ENCODE data around the gene FES. TPM values are rescaled to one million over a fixed set of nuclear protein-coding genes. Genes with fewer than 3 reads are reported as not detected.

The FES gene
- total RNA-seq, 2 donors from 2014 or later: 98.5 to 122 TPM

GRCh38 chr15:90876512-90877170, 7.7 kb upstream of the FES start:
- no peaks in the 10 kb centered on the region for H3K27me3 Mint-ChIP-seq
- H3K36me3 Mint-ChIP-seq (ENCODE audit: low read depth): peaks cover 97% of the 10 kb centered on the region
- peak overlapping the region; percentile 92 for H3K4me3 Mint-ChIP-seq
- no peak for ATAC-seq (replicated peaks)
- H3K9me3 Mint-ChIP-seq: no peaks in the 10 kb centered on the region
- H3K4me1 Mint-ChIP-seq: peaks cover 14% of the 10 kb centered on the region
- H3K27ac Mint-ChIP-seq: peak overlapping the region; percentile 89

- Mint-ChIP-seq H3K4me3 (peak overlapping the region; percentile 92), H3K4me1 (peaks cover 14% of the 10 kb centered on the region), H3K36me3 (ENCODE audit: low read depth) (peaks cover 100% of the 10 kb centered on the region)
These were observed 7.0 kb upstream of the FES start for GRCh38 chr15:90877315-90877714.

GRCh38 chr15:90877996-90878395, 6.3 kb upstream of the FES start:
- H3K9me3 Mint-ChIP-seq: no peaks in the 10 kb centered on the region
- peak overlapping the region; percentile 89 for H3K27ac Mint-ChIP-seq
- no peak for ATAC-seq (replicated peaks)
- no peaks in the 10 kb centered on the region for H3K27me3 Mint-ChIP-seq
- H3K36me3 Mint-ChIP-seq (ENCODE audit: low read depth): peaks cover 100% of the 10 kb centered on the region
- H3K4me1 Mint-ChIP-seq: peaks cover 14% of the 10 kb centered on the region
- peak overlapping the region; percentile 92 for H3K4me3 Mint-ChIP-seq

More at GRCh38 chr15:90877315-90877714, 7.0 kb upstream of the FES start:
- peak overlapping the region; percentile 89 for H3K27ac Mint-ChIP-seq
- no peaks in the 10 kb centered on the region for H3K27me3 Mint-ChIP-seq
- H3K9me3 Mint-ChIP-seq: no peaks in the 10 kb centered on the region
- no peak for ATAC-seq (replicated peaks)

GRCh38 chr15:90878660-90879059, 5.6 kb upstream of the FES start:
- Mint-ChIP-seq H3K36me3 (ENCODE audit: low read depth) (peaks cover 100% of the 10 kb centered on the region), H3K4me1 (peaks cover 14% of the 10 kb centered on the region)

GRCh38 chr15:90879730-90880366, 4.5 kb upstream of the FES start:
- no peak for ATAC-seq (replicated peaks)
- peaks cover 14% of the 10 kb centered on the region for H3K4me1 Mint-ChIP-seq
- peaks cover 89% of the 10 kb centered on the region for H3K36me3 Mint-ChIP-seq (ENCODE audit: low read depth)
- peak overlapping the region; percentile 92 for H3K4me3 Mint-ChIP-seq
- no peak overlapping the region for H3K27ac Mint-ChIP-seq
- H3K27me3 Mint-ChIP-seq: no peaks in the 10 kb centered on the region
- H3K9me3 Mint-ChIP-seq: no peaks in the 10 kb centered on the region

More at GRCh38 chr15:90878660-90879059, 5.6 kb upstream of the FES start:
- no peaks in the 10 kb centered on the region for H3K9me3 Mint-ChIP-seq
- peak overlapping the region; percentile 92 for H3K4me3 Mint-ChIP-seq
- no peak for ATAC-seq (replicated peaks)
- H3K27me3 Mint-ChIP-seq: no peaks in the 10 kb centered on the region
- peak overlapping the region; percentile 89 for H3K27ac Mint-ChIP-seq

- H3K4me1 Mint-ChIP-seq: peaks cover 14% of the 10 kb centered on the region
- no peaks in the 10 kb centered on the region for H3K27me3 Mint-ChIP-seq
- no peak overlapping the region for H3K27ac Mint-ChIP-seq
- peaks cover 89% of the 10 kb centered on the region for H3K36me3 Mint-ChIP-seq (ENCODE audit: low read depth)
- no peak for ATAC-seq (replicated peaks)
- H3K4me3 Mint-ChIP-seq: peak overlapping the region; percentile 2
- no peaks in the 10 kb centered on the region for H3K9me3 Mint-ChIP-seq
These were observed 3.7 kb upstream of the FES start for GRCh38 chr15:90880381-90881145.

GRCh38 chr15:90881181-90881977, 2.9 kb upstream of the FES start:
- no peaks in the 10 kb centered on the region for H3K9me3 Mint-ChIP-seq
- no peak overlapping the region for H3K27ac Mint-ChIP-seq
- peaks cover 89% of the 10 kb centered on the region for H3K36me3 Mint-ChIP-seq (ENCODE audit: low read depth)
- no peak for ATAC-seq (replicated peaks)
- peak overlapping the region; percentile 40 for H3K4me3 Mint-ChIP-seq
- no peaks in the 10 kb centered on the region for H3K27me3 Mint-ChIP-seq
- H3K4me1 Mint-ChIP-seq: peaks cover 13% of the 10 kb centered on the region

GRCh38 chr15:90881978-90882721, 2.2 kb upstream of the FES start:
- Mint-ChIP-seq H3K4me3 (peak overlapping the region; percentile 40), H3K4me1 (peaks cover 5% of the 10 kb centered on the region), H3K36me3 (ENCODE audit: low read depth) (peaks cover 89% of the 10 kb centered on the region), H3K9me3 (no peaks in the 10 kb centered on the region), H3K27me3 (no peaks in the 10 kb centered on the region), H3K27ac (peak overlapping the region; percentile 76)
- peak; percentile 5 for ATAC-seq (replicated peaks)

GRCh38 chr15:90882781-90883525, 1.4 kb upstream of the FES start:
- ATAC-seq (replicated peaks): peak; percentile 8
- Mint-ChIP-seq H3K36me3 (ENCODE audit: low read depth) (peaks cover 89% of the 10 kb centered on the region), H3K9me3 (no peaks in the 10 kb centered on the region), H3K27me3 (no peaks in the 10 kb centered on the region), H3K4me1 (no peaks in the 10 kb centered on the region), H3K4me3 (peak overlapping the region; percentile 40), H3K27ac (peak overlapping the region; percentile 76)

GRCh38 chr15:90883526-90883975, 753 bp upstream of the FES start:
- no peaks in the 10 kb centered on the region for H3K9me3 Mint-ChIP-seq
- H3K27me3 Mint-ChIP-seq: no peaks in the 10 kb centered on the region
- peak; percentile 10 for ATAC-seq (replicated peaks)
- peaks cover 4% of the 10 kb centered on the region for H3K4me1 Mint-ChIP-seq
- peak overlapping the region; percentile 40 for H3K4me3 Mint-ChIP-seq
- peaks cover 89% of the 10 kb centered on the region for H3K36me3 Mint-ChIP-seq (ENCODE audit: low read depth)
- peak overlapping the region; percentile 76 for H3K27ac Mint-ChIP-seq

GRCh38 chr15:90884719-90885431, 571 bp downstream of the FES start:
- Mint-ChIP-seq H3K9me3 (no peaks in the 10 kb centered on the region), H3K27ac (peak overlapping the region; percentile 85), H3K27me3 (no peaks in the 10 kb centered on the region), H3K4me1 (peaks cover 5% of the 10 kb centered on the region), H3K4me3 (peak overlapping the region; percentile 39), H3K36me3 (ENCODE audit: low read depth) (peaks cover 88% of the 10 kb centered on the region)
- peak; percentile 3 for ATAC-seq (replicated peaks)

GRCh38 chr15:90885432-90886290, 1.4 kb downstream of the FES start:
- Mint-ChIP-seq H3K4me3 (peak overlapping the region; percentile 39), H3K4me1 (peaks cover 5% of the 10 kb centered on the region), H3K27ac (peak overlapping the region; percentile 85), H3K9me3 (no peaks in the 10 kb centered on the region), H3K36me3 (ENCODE audit: low read depth) (peaks cover 86% of the 10 kb centered on the region), H3K27me3 (no peaks in the 10 kb centered on the region)
- peak; percentile 36 for ATAC-seq (replicated peaks)
